HepG2 (cell line): ENCODE data around the gene CASKIN1. TPM values are rescaled to one million over a fixed set of nuclear protein-coding genes. Genes with fewer than 3 reads are reported as not detected.

ENCODE experiments used
- JDP2 ChIP-seq: sonication (generic); formaldehyde crosslinking; IDR thresholded peaks from 2 replicates; pipeline ENCODE4 v1.8.1; 2022; ENCODE audit warnings: missing genetic modification reagents, borderline replicate concordance
- KAT8 ChIP-seq: IDR thresholded peaks from 2 replicates; pipeline ENCODE4 v1.6.1; 2016; ENCODE audit warnings: missing genetic modification reagents, missing compliant biosample characterization
- LCORL ChIP-seq, 2 experiments: fragments of 450-650 bp in 1 of 2; sonication (generic) in 1 of 2; formaldehyde crosslinking in 1 of 2; IDR thresholded peaks; 2 replicates each; pipeline versions ENCODE4 v1.5.0 to v1.6.1; 2017 to 2020; ENCODE audit warnings: antibody characterized with exemption in 1 of 2, missing genetic modification reagents in 1 of 2
- NFKB2 ChIP-seq: sonication (generic); formaldehyde crosslinking; IDR thresholded peaks from 2 replicates; pipeline ENCODE4 v1.4.0; 2020; ENCODE audit warnings: missing genetic modification reagents, borderline replicate concordance
- NR2F6 ChIP-seq, 2 experiments: IDR thresholded peaks; 2 replicates each; pipeline ENCODE4 v1.6.1; 2016; ENCODE audit warnings: antibody characterized with exemption in 1 of 2, mild to moderate bottlenecking in 1 of 2
- PAWR ChIP-seq: sonication (generic); formaldehyde crosslinking; IDR thresholded peaks from 2 replicates; pipeline ENCODE4 v1.4.0; 2020; ENCODE audit warnings: missing genetic modification reagents, mild to moderate bottlenecking, borderline replicate concordance
- RORA ChIP-seq: sonication (generic); formaldehyde crosslinking; IDR thresholded peaks from 2 replicates; pipeline ENCODE4 v1.5.0; 2020; ENCODE audit warnings: mild to moderate bottlenecking, missing genetic modification reagents, moderate library complexity
- SATB2 ChIP-seq: sonication (generic); formaldehyde crosslinking; IDR thresholded peaks from 2 replicates; pipeline ENCODE4 v1.5.0; 2020; ENCODE audit warnings: missing genetic modification reagents
- SRSF1 ChIP-seq: fragments of 200-400 bp; formaldehyde crosslinking; optimal IDR thresholded peaks from 2 replicates; pipeline ENCODE3; 2017; ENCODE audit warnings: mild to moderate bottlenecking, low read depth, low read length, moderate library complexity
- TAF1 ChIP-seq: sonication (generic); formaldehyde crosslinking; IDR thresholded peaks from 2 replicates; pipeline ENCODE4 v1.4.0; 2020; ENCODE audit warnings: missing genetic modification reagents
- YEATS4 ChIP-seq: sonication (generic); formaldehyde crosslinking; IDR thresholded peaks from 2 replicates; pipeline ENCODE4 v1.4.0; 2020; ENCODE audit warnings: missing genetic modification reagents, borderline replicate concordance
- ZNF382 ChIP-seq: sonication (generic); formaldehyde crosslinking; IDR thresholded peaks from 2 replicates; pipeline ENCODE4 v1.5.0; 2020; ENCODE audit warnings: missing genetic modification reagents, mild to moderate bottlenecking, borderline replicate concordance
- ZNF432 ChIP-seq: sonication (generic); formaldehyde crosslinking; IDR thresholded peaks from 2 replicates; pipeline ENCODE4 v1.5.0; 2020; ENCODE audit warnings: missing genetic modification reagents, mild to moderate bottlenecking, borderline replicate concordance
- ZNF501 ChIP-seq: sonication (generic); formaldehyde crosslinking; IDR thresholded peaks from 2 replicates; pipeline ENCODE4 v1.5.1; 2020; ENCODE audit warnings: mild to moderate bottlenecking, moderate library complexity, missing genetic modification reagents
- ZNF547 ChIP-seq: sonication (generic); formaldehyde crosslinking; IDR thresholded peaks from 2 replicates; pipeline ENCODE4 v1.5.1; 2020; ENCODE audit warnings: mild to moderate bottlenecking, missing genetic modification reagents
- polyA plus RNA-seq, 8 experiments: library from polyadenylated mRNA; depleted of rRNA in 3 of 8; stranded (reverse) in 7 of 8; unstranded in 1 of 8; fragments of >200 nt; fragmentation: Illumina TruSeq in 4 of 8; extraction: Trizol in 4 of 8; gene quantifications; 2 replicates each; pipeline versions ENCODE4 v1.2.1 to v1.2.3, GENCODE V29; 2011 to 2016; ENCODE audit warnings: low read depth in 4 of 8, missing spikeins in 1 of 8, mixed read lengths in 1 of 8; ENCODE audit not compliant: insufficient read depth in 1 of 8
- total RNA-seq, 5 experiments: library from RNA; depleted of rRNA; stranded (reverse); fragments of >200 nt; fragmentation: Illumina TruSeq; extraction: Trizol; gene quantifications; 2 replicates each; pipeline ENCODE4 v1.2.3, GENCODE V29; 2016; ENCODE audit warnings: low read depth in 1 of 5
- TF ChIP-seq, protein P1 (sequence below): IDR thresholded peaks from 2 replicates; pipeline ENCODE4 v1.6.1; 2016; ENCODE audit warnings: low read depth, control low read depth
- TF ChIP-seq, protein P2 (sequence below): sonication (generic); formaldehyde crosslinking; IDR thresholded peaks from 2 replicates; pipeline ENCODE4 v1.4.0; 2020; ENCODE audit warnings: missing genetic modification reagents
- TF ChIP-seq, protein P3 (sequence below): sonication (generic); formaldehyde crosslinking; IDR thresholded peaks from 2 replicates; pipeline ENCODE4 v1.4.0; 2020; ENCODE audit warnings: missing genetic modification reagents, borderline replicate concordance
- TF ChIP-seq, protein P4 (sequence below): sonication (generic); formaldehyde crosslinking; IDR thresholded peaks from 2 replicates; pipeline ENCODE4 v1.5.0; 2020; ENCODE audit warnings: mild to moderate bottlenecking, missing genetic modification reagents, borderline replicate concordance
- TF ChIP-seq, protein P5 (sequence below): sonication (generic); formaldehyde crosslinking; IDR thresholded peaks from 2 replicates; pipeline ENCODE4 v1.5.0; 2020; ENCODE audit warnings: missing genetic modification reagents

Gene CASKIN1
- total and polyA plus RNA-seq, 2 of the 13 experiments (the other 11 are each of a cell fraction or from before 2014, with no cell fraction given), result 1.2 to 2.2 TPM

DNA sequence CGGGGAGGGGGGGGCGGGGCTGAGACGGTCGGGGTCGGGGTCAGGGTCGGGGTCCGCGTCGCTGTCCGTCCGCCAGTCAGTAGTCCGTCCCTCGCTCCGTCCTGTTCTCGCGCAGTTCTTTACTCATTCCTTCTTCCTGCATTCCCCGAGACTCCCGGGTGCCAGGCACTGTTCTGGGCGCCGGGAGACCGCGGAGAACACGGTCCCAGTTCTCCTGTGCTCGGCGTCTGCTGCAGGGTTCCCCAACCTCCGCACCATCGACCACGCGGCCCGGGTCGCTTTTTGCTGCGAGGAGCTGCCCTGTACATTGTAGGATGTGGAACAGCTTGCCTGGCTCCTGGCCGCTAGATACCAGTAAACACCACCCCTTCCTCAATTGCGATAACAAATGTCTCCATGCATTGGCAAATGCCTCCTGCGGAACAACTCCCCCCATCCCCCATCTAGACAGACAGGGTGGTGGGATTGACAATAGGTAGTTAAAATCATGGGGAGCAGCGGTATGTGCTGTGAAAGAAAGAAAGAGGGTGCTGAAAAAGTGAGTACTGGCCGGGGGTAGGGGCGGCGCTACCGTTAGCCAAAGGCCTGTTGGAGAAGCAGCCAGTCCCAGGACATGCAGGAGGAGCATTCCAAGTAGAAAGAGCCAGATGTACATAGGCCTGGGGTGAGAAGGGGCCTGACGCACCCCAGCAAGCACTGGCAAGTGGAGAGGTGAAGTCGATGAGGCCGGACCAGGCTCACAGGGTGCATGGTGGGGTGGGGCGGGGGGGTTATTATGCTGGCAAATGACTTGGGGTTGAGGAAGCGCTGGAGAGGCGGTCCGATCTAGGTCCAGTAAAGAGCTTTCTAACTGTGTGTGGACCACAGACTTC lies 40.2 kb downstream of the CASKIN1 start (continued):
- TF ChIP-seq YEATS4 (CRISPR knock-in tag) (0 out of 2 replicates have a peak, but pooled peaks have one; percentile 16), SATB2 (CRISPR knock-in tag) (no peak), NR2F6 (IDR thresholded peaks at IDR 0.05) (peak; percentile 68), NR2F6 (CRISPR knock-in tag; IDR thresholded peaks at IDR 0.05) (peak; percentile 11; the same call in 1 of the 2 replicates), ZNF432 (CRISPR knock-in tag) (no peak), JDP2 (CRISPR knock-in tag) (no peak; the same call in 1 of the 2 replicates), ZNF501 (CRISPR knock-in tag) (no peak), RORA (CRISPR knock-in tag) (no peak), KAT8 (CRISPR knock-in tag) (no peak), NFKB2 (0 out of 2 replicates have a peak, but pooled peaks have one; percentile 15), ZNF382 (CRISPR knock-in tag) (no peak), SRSF1 (no peak), PAWR (CRISPR knock-in tag) (no peak), TAF1 (CRISPR knock-in tag) (no peak; the same call in 1 of the 2 replicates), LCORL (IDR thresholded peaks at IDR 0.05) (no peak), LCORL (CRISPR knock-in tag; IDR thresholded peaks at IDR 0.05) (no peak), ZNF547 (CRISPR knock-in tag) (no peak)
- TF ChIP-seq, protein P1, sequence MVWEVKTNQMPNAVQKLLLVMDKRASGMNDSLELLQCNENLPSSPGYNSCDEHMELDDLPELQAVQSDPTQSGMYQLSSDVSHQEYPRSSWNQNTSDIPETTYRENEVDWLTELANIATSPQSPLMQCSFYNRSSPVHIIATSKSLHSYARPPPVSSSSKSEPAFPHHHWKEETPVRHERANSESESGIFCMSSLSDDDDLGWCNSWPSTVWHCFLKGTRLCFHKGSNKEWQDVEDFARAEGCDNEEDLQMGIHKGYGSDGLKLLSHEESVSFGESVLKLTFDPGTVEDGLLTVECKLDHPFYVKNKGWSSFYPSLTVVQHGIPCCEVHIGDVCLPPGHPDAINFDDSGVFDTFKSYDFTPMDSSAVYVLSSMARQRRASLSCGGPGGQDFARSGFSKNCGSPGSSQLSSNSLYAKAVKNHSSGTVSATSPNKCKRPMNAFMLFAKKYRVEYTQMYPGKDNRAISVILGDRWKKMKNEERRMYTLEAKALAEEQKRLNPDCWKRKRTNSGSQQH (CRISPR knock-in tag), result no peak
- TF ChIP-seq, protein P2, sequence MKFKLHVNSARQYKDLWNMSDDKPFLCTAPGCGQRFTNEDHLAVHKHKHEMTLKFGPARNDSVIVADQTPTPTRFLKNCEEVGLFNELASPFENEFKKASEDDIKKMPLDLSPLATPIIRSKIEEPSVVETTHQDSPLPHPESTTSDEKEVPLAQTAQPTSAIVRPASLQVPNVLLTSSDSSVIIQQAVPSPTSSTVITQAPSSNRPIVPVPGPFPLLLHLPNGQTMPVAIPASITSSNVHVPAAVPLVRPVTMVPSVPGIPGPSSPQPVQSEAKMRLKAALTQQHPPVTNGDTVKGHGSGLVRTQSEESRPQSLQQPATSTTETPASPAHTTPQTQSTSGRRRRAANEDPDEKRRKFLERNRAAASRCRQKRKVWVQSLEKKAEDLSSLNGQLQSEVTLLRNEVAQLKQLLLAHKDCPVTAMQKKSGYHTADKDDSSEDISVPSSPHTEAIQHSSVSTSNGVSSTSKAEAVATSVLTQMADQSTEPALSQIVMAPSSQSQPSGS, result no peak
- TF ChIP-seq, protein P3, sequence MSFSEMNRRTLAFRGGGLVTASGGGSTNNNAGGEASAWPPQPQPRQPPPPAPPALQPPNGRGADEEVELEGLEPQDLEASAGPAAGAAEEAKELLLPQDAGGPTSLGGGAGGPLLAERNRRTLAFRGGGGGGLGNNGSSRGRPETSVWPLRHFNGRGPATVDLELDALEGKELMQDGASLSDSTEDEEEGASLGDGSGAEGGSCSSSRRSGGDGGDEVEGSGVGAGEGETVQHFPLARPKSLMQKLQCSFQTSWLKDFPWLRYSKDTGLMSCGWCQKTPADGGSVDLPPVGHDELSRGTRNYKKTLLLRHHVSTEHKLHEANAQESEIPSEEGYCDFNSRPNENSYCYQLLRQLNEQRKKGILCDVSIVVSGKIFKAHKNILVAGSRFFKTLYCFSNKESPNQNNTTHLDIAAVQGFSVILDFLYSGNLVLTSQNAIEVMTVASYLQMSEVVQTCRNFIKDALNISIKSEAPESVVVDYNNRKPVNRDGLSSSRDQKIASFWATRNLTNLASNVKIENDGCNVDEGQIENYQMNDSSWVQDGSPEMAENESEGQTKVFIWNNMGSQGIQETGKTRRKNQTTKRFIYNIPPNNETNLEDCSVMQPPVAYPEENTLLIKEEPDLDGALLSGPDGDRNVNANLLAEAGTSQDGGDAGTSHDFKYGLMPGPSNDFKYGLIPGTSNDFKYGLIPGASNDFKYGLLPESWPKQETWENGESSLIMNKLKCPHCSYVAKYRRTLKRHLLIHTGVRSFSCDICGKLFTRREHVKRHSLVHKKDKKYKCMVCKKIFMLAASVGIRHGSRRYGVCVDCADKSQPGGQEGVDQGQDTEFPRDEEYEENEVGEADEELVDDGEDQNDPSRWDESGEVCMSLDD, result no peak
- TF ChIP-seq, protein P4, sequence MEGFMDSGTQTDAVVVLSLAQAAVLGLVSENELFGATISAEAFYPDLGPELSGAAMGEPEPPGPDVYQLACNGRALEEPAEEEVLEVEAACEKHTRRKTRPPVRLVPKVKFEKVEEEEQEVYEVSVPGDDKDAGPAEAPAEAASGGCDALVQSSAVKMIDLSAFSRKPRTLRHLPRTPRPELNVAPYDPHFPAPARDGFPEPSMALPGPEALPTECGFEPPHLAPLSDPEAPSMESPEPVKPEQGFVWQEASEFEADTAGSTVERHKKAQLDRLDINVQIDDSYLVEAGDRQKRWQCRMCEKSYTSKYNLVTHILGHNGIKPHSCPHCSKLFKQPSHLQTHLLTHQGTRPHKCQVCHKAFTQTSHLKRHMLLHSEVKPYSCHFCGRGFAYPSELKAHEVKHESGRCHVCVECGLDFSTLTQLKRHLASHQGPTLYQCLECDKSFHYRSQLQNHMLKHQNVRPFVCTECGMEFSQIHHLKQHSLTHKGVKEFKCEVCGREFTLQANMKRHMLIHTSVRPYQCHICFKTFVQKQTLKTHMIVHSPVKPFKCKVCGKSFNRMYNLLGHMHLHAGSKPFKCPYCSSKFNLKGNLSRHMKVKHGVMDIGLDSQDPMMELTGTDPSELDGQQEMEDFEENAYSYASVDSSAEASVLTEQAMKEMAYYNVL (CRISPR knock-in tag), result 0 out of 2 replicates have a peak, but pooled peaks have one; percentile 58
- TF ChIP-seq, protein P5, sequence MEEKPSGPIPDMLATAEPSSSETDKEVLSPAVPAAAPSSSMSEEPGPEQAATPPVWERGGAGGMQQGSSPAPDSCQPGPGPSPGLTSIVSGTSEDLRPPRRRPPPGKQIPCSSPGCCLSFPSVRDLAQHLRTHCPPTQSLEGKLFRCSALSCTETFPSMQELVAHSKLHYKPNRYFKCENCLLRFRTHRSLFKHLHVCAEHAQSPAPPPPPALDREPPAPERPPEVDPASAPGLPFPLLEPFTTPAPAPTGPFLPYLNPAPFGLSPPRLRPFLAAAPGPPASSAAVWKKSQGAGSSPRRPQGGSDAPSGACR (CRISPR knock-in tag), result no peak
